ENCODE data around the gene PTGDS. TPM values are rescaled to one million over a fixed set of nuclear protein-coding genes. Genes with fewer than 3 reads are reported as not detected.

The PTGDS gene
- polyA plus RNA-seq, 3 donors: 22.4 to 185 (median 74.9) TPM

DNA sequence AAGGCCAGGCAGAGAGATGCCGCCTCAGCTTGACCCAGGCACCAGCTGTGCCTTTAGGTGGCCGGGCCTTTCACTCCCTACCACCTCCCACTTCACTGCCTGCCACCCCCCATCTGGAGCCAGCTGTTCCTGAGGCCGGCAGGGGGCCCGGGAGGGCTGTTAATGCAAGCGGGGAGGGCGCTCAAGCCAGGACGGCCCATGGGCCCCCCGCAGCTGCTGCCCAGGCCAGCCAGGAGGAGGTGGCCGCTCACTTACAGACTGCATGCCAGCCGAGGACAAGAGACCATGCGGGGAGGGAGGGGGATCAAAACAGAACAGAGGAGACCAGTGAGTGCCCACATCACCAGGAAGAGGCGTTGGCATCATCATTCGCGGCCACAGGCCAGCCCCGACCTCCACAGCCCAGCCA is 46.3 kb downstream of the PTGDS start:
- no peak overlapping the region for H3K27ac ChIP-seq (ENCODE audit: low read depth, low read length)
- 85 to 94% (median 87%) methylated on average over 14 to 15 of the region's 15 CpGs for WGBS, 3 donors

DNA sequence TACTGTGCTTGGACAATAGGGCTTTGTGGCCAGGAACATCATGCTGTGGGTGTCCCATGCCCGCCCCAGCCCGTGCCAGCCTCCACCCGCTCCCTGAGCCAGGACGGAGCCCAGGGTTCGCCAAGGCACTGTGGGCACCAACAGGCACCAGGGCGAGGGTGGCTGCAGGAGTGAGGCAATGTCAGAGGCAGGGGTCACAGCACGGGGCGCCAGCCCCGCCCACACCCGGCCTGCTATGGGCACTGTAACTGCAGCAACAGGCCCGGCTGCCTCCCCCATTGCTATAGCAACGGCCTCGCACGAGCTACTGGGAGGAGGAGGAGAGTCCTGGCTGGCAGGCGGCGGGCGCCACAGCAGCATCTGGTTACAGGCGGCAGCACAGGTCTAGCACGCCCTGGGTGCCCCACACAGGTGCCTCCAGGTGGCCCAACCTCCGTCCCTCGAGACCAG is 48.2 kb downstream of the PTGDS start:
- H3K27ac ChIP-seq (ENCODE audit: low read depth, low read length): no peak overlapping the region
- 69 to 77% (median 70%) methylated on average over 18 to 21 of the region's 21 CpGs for WGBS, 3 donors

DNA sequence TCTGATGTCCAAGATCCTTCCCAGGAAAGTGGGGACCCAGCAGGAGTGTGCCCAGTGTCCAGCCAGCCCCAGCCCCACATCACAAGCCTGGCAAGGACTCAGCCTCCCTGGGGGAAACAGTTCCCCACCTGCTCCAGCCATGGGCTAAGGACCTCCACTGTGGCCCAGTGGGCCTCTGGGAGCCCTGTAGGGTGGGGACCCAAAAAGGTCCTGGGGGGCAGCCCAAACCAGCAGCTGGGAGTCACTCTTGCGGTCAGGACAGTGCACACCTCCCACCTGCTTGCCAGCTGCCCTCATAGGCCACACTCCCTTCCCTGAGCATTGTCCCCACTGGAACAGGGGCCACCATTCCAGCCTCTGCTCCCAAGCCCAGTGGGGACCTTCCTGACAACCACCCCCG is 49.1 kb downstream of the PTGDS start:
- WGBS, 3 donors: 82 to 91% (median 85%) methylated on average over 2 of the region's 2 CpGs

DNA sequence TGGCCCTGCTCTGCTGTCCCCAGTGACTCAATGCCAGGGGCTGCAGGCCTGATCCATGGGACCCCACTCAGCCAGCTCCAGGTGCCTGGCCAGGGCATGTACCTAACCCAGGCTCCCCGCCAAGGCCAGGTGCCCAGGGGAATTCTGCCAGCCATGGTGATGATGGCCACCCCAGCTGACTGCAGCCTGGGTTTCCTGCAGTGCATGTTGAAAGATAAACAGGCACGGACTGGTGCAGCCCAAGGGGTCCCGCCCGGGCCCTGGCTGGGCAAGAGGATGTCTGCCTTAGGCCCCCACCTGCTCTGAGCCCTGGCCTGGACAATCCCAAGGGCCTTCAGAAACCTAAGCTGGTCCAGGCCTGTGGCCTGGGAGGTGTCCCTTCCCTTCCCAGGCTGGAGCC is 49.5 kb downstream of the PTGDS start:
- no peak overlapping the region for H3K27ac ChIP-seq (ENCODE audit: low read depth, low read length)
- 38 to 75% (median 70%) methylated on average over 4 of the region's 4 CpGs for WGBS, 3 donors

More for the DNA sequence above, 49.1 kb downstream of the PTGDS start:
- H3K27ac ChIP-seq (ENCODE audit: low read depth, low read length): no peak overlapping the region

DNA sequence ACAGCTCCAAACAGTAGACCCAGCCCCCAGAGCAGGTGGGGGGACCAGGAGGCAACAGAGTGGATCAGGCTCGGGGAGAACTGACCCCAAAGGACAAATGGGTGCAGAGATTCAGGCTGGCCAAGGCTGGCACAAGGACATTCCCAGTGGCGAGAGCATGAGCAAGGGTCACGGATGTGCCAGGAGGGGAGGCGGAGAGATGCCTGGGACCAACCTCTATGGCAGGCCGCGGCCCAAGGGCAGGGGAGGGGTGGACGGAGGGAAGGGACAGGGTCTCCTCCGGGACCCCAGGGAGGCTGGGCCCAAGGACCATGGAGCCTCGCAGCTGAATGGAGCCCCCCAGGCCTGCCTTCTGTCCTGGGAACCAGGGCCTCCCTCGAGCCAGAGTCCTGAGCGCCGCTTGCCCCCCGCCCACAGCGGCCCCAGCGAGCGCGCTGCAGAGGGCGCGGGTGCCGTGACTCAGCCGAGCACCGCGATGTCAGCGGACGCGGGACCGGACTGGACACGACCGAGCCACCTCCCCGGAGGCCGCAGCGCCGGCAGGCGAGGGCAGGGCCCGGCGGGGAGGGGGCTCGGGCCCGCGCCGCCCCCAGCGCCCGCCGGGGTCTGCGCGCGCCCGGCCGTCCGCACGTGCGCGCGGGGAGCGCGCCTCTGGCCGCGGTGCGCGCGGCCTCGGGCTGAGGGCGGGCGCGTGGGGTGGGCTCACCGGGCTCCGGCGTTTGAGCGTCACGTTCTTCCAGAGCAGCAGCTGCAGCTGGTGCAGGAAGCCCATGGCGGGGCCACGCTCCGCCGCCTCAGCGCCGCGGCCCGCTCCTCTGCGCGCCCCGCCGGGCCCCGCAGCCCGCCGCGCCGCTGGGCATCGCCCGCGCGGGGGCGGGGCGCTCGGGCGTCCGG is 50.3 kb downstream of the PTGDS start, which contains the start of gene ABCA2:
Gene ABCA2, minus strand, starts transcription at position 869 of the 894 bp plus-strand sequence. Its CDS starts 97 bp downstream, at position 772.
- 5 to 6% (median 5%) methylated on average over 37 to 94 of the region's 95 CpGs for WGBS, 3 donors
- no peak within 1 kb of the TSS for H3K27ac ChIP-seq (ENCODE audit: low read depth, low read length)

DNA sequence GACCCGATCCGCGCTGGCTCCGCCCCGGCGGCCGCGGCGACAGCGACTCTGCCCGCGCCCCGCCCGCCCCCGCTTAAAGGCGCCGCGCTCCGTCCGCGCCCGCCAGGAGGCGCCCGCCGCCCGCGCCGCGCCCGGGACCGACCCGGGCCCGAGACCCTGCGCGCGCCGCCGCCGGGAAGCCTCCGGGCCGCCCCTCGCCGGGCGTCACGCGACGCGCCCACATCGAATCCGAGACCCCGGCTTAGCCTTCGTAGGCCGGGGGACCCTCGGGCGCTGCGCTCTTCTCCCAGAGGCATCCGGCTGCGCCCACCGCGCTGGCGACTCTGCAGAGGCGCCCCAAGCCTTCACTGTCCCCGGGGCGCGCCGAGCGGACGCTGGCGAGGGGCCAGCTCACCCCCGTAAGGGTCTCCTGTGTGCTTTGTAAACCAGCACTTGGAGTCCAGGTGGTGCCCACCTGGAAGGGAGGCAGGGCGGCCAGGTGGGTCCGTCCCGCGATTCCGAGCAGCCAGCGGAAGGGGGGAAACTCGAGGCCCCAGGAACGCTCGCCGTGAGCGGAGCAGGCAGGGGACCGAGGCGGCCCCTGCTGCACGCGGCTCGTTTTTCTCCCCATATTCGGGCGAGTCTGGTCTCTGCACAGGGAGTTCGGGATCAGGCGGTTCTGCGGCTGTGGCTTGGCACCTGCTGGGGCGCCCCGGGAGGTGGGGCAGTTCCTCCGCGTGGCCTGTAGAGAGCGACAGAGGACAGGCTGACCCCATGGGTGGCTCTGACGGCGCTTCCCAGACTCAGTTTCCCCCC is 51.2 kb downstream of the PTGDS start:
- no peak overlapping the region for H3K27ac ChIP-seq (ENCODE audit: low read depth, low read length)
- WGBS, 3 donors: 0 to 1% (median 1%) methylated on average over 72 to 97 of the region's 98 CpGs

DNA sequence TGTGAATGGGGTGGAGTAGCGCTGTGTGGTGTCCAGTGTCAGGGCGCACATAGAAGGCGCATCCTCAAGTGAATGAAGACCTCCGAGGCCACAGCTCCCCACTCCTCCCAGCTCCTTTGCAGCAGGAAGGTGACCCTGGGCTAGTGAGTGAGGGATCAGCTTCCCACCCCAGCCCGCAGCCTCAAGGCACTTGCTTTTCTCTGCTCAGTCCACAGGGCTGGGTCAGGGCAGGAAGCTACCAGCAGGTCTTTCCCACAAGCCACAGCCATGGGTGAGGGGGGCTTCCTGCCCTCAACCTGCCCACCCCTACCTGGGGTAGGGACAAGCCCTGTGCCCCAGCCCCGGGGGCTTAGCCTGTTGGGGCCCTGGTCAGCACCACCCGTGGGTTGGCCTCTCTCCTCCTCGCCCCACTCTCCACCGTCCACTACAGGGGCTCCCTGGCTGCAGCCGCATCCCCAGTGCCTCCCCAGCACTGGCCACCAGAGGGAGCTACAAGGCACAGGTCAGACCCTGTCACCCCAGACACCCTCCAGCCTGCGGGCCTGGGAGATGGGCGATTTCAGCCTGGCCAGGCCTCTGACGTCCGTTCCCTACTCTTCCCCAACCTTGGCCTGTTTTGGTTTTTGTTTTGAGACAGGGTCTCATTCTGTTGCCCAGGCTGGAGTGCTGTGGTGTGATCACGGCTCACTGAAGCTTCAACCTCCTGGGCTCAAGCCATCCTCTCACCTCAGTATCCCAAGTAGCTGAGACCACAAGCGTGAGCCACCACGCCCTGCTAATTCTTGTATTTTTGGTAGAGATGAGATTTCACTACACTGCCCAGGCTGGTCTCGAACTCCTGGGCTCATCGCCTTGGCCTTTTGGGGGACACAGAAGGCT is 52.0 kb downstream of the PTGDS start:
- 21 to 25% (median 25%) methylated on average over 19 of the region's 19 CpGs for WGBS, 3 donors
- no peak overlapping the region for H3K27ac ChIP-seq (ENCODE audit: low read depth, low read length)

DNA sequence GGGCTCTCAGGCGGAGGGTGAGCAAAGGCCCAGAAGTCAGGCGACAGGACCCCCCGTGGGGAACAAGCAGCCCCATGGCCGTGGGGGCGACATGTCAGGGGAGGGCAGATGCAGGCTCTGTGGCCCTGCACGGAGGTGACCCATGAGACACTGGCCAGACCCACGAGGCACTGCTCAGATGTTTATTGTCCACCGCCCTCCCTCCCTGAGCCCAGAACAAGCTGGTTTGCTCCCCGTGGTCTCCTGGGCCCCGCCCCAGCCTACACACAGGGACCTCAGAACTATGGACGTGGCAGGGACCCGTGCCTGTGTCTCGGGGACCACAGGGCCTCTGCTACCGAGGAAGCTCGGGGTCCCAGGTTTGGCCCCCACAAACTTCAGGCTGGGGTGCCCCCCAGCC is 52.7 kb downstream of the PTGDS start:
- WGBS, 3 donors: 52 to 72% (median 58%) methylated on average over 13 to 15 of the region's 15 CpGs
- no peak overlapping the region for H3K27ac ChIP-seq (ENCODE audit: low read depth, low read length)

DNA sequence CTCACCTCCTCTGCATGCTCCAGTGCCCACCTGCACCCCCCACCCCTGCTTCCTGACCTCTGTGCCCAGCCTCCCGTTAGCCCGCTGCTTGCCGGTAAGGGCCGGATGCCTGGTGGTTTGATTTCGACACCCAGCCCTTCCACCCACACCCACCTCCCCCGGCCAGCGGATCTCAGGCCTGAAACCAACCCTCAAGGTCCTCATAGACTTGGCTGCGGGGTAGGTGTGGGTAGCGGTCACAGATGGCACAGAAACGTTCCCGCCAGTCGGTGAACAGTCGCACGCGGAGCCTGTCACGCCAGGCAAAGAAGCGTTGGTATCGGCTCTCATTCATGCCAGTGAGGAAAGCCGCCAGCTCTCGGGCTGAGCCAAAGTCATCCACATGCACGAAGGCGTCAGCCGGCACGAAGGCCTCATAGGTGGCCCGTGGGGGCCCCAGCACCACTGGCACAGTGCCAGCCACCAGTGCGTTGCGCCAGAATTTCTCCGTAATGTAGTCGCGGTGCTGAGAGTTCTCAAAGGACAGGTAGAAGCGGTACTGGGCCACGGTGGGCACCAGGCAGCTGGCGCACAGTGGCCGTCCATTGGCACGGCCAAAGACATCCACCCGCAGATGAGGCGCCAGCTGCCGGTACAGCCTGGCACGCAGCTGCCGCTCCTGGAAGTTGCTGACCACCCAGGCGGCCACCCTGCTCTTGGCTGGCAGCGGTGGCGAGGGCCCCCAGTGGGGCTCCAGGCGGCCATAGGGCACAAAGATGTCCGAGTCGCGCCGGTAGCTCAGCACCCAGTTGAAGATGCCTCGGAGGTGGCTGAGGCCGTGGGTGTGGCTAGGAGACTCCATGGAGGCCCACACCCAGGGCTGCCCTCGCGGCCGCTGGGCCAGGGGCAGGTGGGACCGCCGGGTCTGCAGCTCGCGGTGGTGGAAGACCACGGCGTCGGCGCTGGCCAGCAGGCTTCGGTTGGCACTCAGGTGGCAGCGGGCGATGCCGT is 53.5 kb downstream of the PTGDS start:
- no peak overlapping the region for H3K27ac ChIP-seq (ENCODE audit: low read depth, low read length)
- 65 to 86% (median 75%) methylated on average over 59 to 65 of the region's 65 CpGs for WGBS, 3 donors

Other genes with a start within 250 kb of the PTGDS start
- 10 to 100 TPM in 2 of 3 donors, 1 to 10 TPM in 1; 3.2 to 28.6 (median 15.9) TPM for gene LCN10, start 234.6 kb upstream of the PTGDS start, polyA plus RNA-seq
- gene LCN6, start 229.0 kb upstream of the PTGDS start, polyA plus RNA-seq: 10 to 100 TPM in 2 of 3 donors, 1 to 10 TPM in 1; 4.7 to 48.0 (median 39.0) TPM
- gene LCN8, start 219.3 kb upstream of the PTGDS start, polyA plus RNA-seq: not detected
- not detected for gene LCN15, start 213.0 kb upstream of the PTGDS start, polyA plus RNA-seq
- gene TMEM141, start 186.2 kb upstream of the PTGDS start, polyA plus RNA-seq: 10 to 100 TPM; 74.4 to 89.2 (median 81.8) TPM
- 1 to 10 TPM in 1 of 3 donors, under 1 TPM in 2; 0.42 to 3.1 (median 0.79) TPM for gene CCDC183, start 181.2 kb upstream of the PTGDS start, polyA plus RNA-seq
- 10 to 100 TPM; 51.5 to 55.7 (median 54.4) TPM for gene RABL6, start 169.6 kb upstream of the PTGDS start, polyA plus RNA-seq
- gene AJM1, start 135.0 kb upstream of the PTGDS start, polyA plus RNA-seq: 1 to 10 TPM; 1.2 to 4.0 (median 1.7) TPM
- 100 to 1,000 TPM; 141 to 146 (median 143) TPM for gene PHPT1, start 128.1 kb upstream of the PTGDS start, polyA plus RNA-seq
- 1 to 10 TPM; 4.9 to 9.8 (median 7.2) TPM for gene MAMDC4, start 125.2 kb upstream of the PTGDS start, polyA plus RNA-seq
- 100 to 1,000 TPM; 351 to 391 (median 379) TPM for gene EDF1, start 111.2 kb upstream of the PTGDS start, polyA plus RNA-seq
- 1 to 10 TPM; 4.0 to 7.2 (median 4.7) TPM for gene TRAF2, start 91.0 kb upstream of the PTGDS start, polyA plus RNA-seq
- gene FBXW5, start 32.8 kb upstream of the PTGDS start, polyA plus RNA-seq: 100 to 1,000 TPM; 102 to 173 (median 139) TPM
- 1 to 10 TPM in 1 of 3 donors, under 1 TPM in 1, not detected in 1; 0.85 to 1.1 TPM for gene C8G, start 32.3 kb upstream of the PTGDS start, polyA plus RNA-seq
- 1 to 10 TPM in 1 of 3 donors, under 1 TPM in 1, not detected in 1; 0.67 to 1.4 TPM for gene LCN12, start 25.2 kb upstream of the PTGDS start, polyA plus RNA-seq
- under 1 TPM in 2 of 3 donors, not detected in 1; 0.10 to 0.45 TPM for gene LCNL1, start 5.5 kb downstream of the PTGDS start, polyA plus RNA-seq
- 10 to 100 TPM; 34.1 to 51.5 (median 49.1) TPM for gene PAXX, start 14.9 kb downstream of the PTGDS start, polyA plus RNA-seq
- 1 to 10 TPM in 2 of 3 donors, under 1 TPM in 1; 0.33 to 3.0 (median 3.0) TPM for gene CLIC3, start 19.1 kb downstream of the PTGDS start, polyA plus RNA-seq
- gene ABCA2, start 50.7 kb downstream of the PTGDS start, polyA plus RNA-seq: 10 to 100 TPM; 15.8 to 42.9 (median 33.1) TPM
- gene FUT7, start 54.6 kb downstream of the PTGDS start, polyA plus RNA-seq: 1 to 10 TPM in 2 of 3 donors, under 1 TPM in 1; 0.10 to 1.5 (median 1.1) TPM
- 100 to 1,000 TPM in 2 of 3 donors, 10 to 100 TPM in 1; 45.3 to 213 (median 113) TPM for gene NPDC1, start 68.7 kb downstream of the PTGDS start, polyA plus RNA-seq
- gene ENTPD2, start 76.6 kb downstream of the PTGDS start, polyA plus RNA-seq: 1 to 10 TPM in 2 of 3 donors, under 1 TPM in 1; 0.61 to 1.6 (median 1.3) TPM
- gene SAPCD2, start 93.1 kb downstream of the PTGDS start, polyA plus RNA-seq: under 1 TPM; 0.11 to 0.34 (median 0.18) TPM
- 1 to 10 TPM; 3.8 to 9.0 (median 6.0) TPM for gene UAP1L1, start 100.0 kb downstream of the PTGDS start, polyA plus RNA-seq
- gene MAN1B1, start 109.5 kb downstream of the PTGDS start, polyA plus RNA-seq: 10 to 100 TPM; 25.8 to 41.6 (median 31.2) TPM
- gene DPP7, start 137.2 kb downstream of the PTGDS start, polyA plus RNA-seq: 100 to 1,000 TPM; 132 to 152 (median 140) TPM
- under 1 TPM in 1 of 3 donors, not detected in 2; 0.26 TPM for gene GRIN1, start 161.7 kb downstream of the PTGDS start, polyA plus RNA-seq
- under 1 TPM in 2 of 3 donors, not detected in 1; 0.40 to 0.47 TPM for gene LRRC26, start 192.5 kb downstream of the PTGDS start, polyA plus RNA-seq
- gene TMEM210, start 194.6 kb downstream of the PTGDS start, polyA plus RNA-seq: not detected
- gene ANAPC2, start 211.1 kb downstream of the PTGDS start, polyA plus RNA-seq: 10 to 100 TPM; 27.5 to 39.9 (median 38.6) TPM
- gene SSNA1, start 211.2 kb downstream of the PTGDS start, polyA plus RNA-seq: 100 to 1,000 TPM in 1 of 3 donors, 10 to 100 TPM in 2; 70.9 to 103 (median 98.2) TPM
- 10 to 100 TPM in 1 of 3 donors, 1 to 10 TPM in 2; 4.3 to 67.8 (median 4.5) TPM for gene TPRN, start 223.2 kb downstream of the PTGDS start, polyA plus RNA-seq
- 10 to 100 TPM; 16.8 to 23.5 (median 22.8) TPM for gene TMEM203, start 228.1 kb downstream of the PTGDS start, polyA plus RNA-seq
- 1 to 10 TPM; 4.9 to 8.4 (median 8.2) TPM for gene NDOR1, start 228.2 kb downstream of the PTGDS start, polyA plus RNA-seq
- 1 to 10 TPM; 2.8 to 4.0 (median 3.5) TPM for gene RNF208, start 244.7 kb downstream of the PTGDS start, polyA plus RNA-seq
- under 1 TPM in 2 of 3 donors, not detected in 1; 0.20 to 0.88 TPM for gene CYSRT1, start 247.7 kb downstream of the PTGDS start, polyA plus RNA-seq
- under 1 TPM in 1 of 3 donors, not detected in 2; 0.18 TPM for gene RNF224, start 250.0 kb downstream of the PTGDS start, polyA plus RNA-seq

Measured in adipose tissue (tissue), 3 donors.